Esophagus muscularis mucosa (tissue), 4 donors: Measurements from ENCODE around the gene ZNF492. TPM values are rescaled to one million over a fixed set of nuclear protein-coding genes. Genes with fewer than 3 reads are reported as not detected.
A peak's percentile ranks its signal among the peaks of the same experiment; 100 is the strongest.

ENCODE experiments used
- DNase-seq: peaks from one replicate; pipeline ENCODE4 v3.0.0-alpha.2; 2017; ENCODE audit errors: extremely low spot score
- H3K27ac ChIP-seq, 4 donors: fragments of 200-600 bp; sonication (generic); replicated peaks in 1 of 4; 1 replicate in 3 of 4; 2 replicates in 1 of 4; pipeline ENCODE4 v1.5.1; 2016 to 2019; ENCODE audit warnings: mild to moderate bottlenecking in 1 of 4
- H3K27me3 ChIP-seq, 4 donors: fragments of 200-600 bp; sonication (generic); one replicate each; pipeline versions ENCODE4 v1.5.1 to v1.6.0; 2016 to 2019
- H3K36me3 ChIP-seq, 4 donors: fragments of 200-600 bp; sonication (generic); one replicate each; pipeline ENCODE4 v1.5.1; 2016 to 2019
- H3K4me1 ChIP-seq, 4 donors: fragments of 200-600 bp; sonication (generic); one replicate each; pipeline ENCODE4 v1.5.1; 2016 to 2019
- H3K4me3 ChIP-seq, 4 donors: fragments of 200-600 bp; sonication (generic); 1 replicate in 2 of 4; 2 replicates in 2 of 4; pipeline ENCODE4 v1.5.1; 2016 to 2019; ENCODE audit warnings: mild to moderate bottlenecking in 4 of 4, moderate library complexity in 1 of 4
- H3K9me3 ChIP-seq, 4 donors: fragments of 200-600 bp; sonication (generic); 1 replicate in 3 of 4; 2 replicates in 1 of 4; pipeline ENCODE4 v1.5.1; 2016 to 2019
- EP300 ChIP-seq: sonication (generic); formaldehyde crosslinking; IDR thresholded peaks from one replicate; pipeline ENCODE4 v1.6.1; 2017; ENCODE audit warnings: antibody characterized with exemption
- POLR2A ChIP-seq: fragments of 450-650 bp; IDR thresholded peaks from one replicate; pipeline ENCODE4 v1.6.1; 2017; ENCODE audit warnings: antibody characterized with exemption, moderate library complexity, mild to moderate bottlenecking, low read depth
- POLR2AphosphoS5 ChIP-seq, 2 donors: sonication (generic); formaldehyde crosslinking; IDR thresholded peaks; one replicate each; pipeline ENCODE4 v1.6.1; 2017; ENCODE audit warnings: antibody characterized with exemption in 2 of 2
- WGBS: methylation state at CpG from one replicate; pipeline ENCODE4 v1.1.5; 2018; 5-methylcytosine and 5-hydroxymethylcytosine counted together
- intact Hi-C: fragments of 100-400 bp; cut with DNase I; formaldehyde crosslinking; loops from one replicate; pipeline ENCODE4 v1.15.1; 2023
- total RNA-seq, 4 donors: library from RNA; depleted of rRNA; stranded (reverse); fragments of >200 nt; gene quantifications; one replicate each; pipeline versions ENCODE4 v1.1.0 to v1.2.1, GENCODE V29; 2016
- TF ChIP-seq, protein P1 (sequence below), 3 experiments: fragments of 200-600 bp in 2 of 3; fragments of 450-650 bp in 1 of 3; sonication (generic) in 2 of 3; IDR thresholded peaks; one replicate each; pipeline ENCODE4 v1.5.1; 2017 to 2019; ENCODE audit warnings: antibody characterized with exemption in 3 of 3, mild to moderate bottlenecking in 2 of 3, moderate library complexity in 1 of 3

Gene ZNF492
- total RNA-seq, 4 donors from 2014 or later, result under 0.01 to 0.42 (median 0.15) TPM

GRCh38 chr19:22605275-22606211 is 28.6 kb upstream of the ZNF492 start:
- no peaks in the 10 kb centered on the region for H3K36me3 ChIP-seq
- H3K27ac ChIP-seq, result no peak overlapping the region
- intact Hi-C loops, result no loop called here
- H3K4me3 ChIP-seq, result no peak overlapping the region
- DNase-seq, result peak; percentile 85
- no peak for TF ChIP-seq POLR2A
- peaks cover 0 to 42% (median 0%) of the 10 kb centered on the region in 4 donors for H3K27me3 ChIP-seq
- H3K9me3 ChIP-seq, result no peaks in the 10 kb centered on the region
- 70% methylated on average over 10 of the region's 12 CpGs for WGBS
- H3K4me1 ChIP-seq, result no peaks in the 10 kb centered on the region

DNA sequence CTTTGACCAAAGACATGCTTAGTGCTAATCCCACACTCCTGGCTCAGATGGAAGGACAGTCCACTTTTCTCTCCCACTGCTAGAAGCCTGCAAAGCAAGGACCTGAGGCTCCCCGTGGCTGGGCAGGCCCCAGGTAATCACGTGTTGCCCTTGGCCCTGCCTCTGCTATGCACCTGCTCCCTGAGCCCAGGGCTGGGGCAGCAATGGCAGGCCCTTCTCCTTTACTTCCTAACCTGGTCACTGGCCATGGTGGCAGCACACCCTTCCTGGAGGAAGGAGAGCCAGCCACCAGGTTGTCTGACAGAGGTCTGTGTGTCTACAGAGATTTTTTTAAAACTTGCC is 27.9 kb upstream of the ZNF492 start:
- DNase-seq, result peak; percentile 66
- no peak for TF ChIP-seq POLR2A
- WGBS, result no CpG with 5 or more reads among the region's 2 CpGs

DNA sequence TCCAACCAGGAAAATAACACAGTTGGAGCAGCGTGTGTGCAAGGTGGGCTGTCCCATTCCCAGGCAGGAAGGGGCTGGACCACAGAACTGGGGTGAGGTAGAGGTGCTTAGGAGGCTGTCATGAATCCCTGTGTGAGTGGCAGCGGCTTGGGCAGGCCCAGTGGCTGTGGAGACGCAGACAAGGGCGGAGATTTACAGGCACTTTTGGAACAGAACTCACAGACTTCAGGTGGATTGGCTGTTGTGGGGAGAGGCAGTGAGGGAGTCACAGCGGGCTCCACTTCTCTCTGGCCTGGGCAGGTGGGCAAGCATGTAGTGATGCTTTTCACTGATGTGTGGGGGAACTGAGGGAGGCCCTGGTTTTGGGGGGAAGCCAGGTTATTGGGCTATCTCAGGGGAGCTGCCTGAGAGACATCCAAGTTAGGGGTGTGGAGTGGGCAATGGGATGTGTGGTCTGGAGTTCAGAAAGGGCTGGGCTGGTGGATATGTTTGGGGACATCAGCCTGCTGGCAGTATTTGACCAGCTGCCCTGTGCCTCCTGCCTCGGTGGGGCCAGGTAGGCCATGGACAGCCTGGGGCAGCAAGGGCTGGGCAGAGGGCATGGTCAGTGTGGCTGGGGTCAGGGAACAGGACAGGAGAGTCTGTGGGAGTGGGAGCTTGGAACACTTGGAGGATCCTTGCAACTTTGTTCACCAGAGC is 27.0 kb upstream of the ZNF492 start:
- intact Hi-C loops, result no loop called here
- no peaks in the 10 kb centered on the region for H3K4me1 ChIP-seq
- peaks cover 0 to 29% (median 0%) of the 10 kb centered on the region in 4 donors for H3K27me3 ChIP-seq
- no peaks in the 10 kb centered on the region for H3K9me3 ChIP-seq
- H3K4me3 ChIP-seq, result no peak overlapping the region
- WGBS, result 63% methylated on average over 6 of the region's 6 CpGs
- H3K36me3 ChIP-seq, result no peaks in the 10 kb centered on the region
- H3K27ac ChIP-seq, result no peak overlapping the region
- peak; percentile 88 for DNase-seq
- TF ChIP-seq POLR2AphosphoS5 (IDR thresholded peaks at IDR 0.05), result no peak
- TF ChIP-seq POLR2A, result no peak
- TF ChIP-seq, protein P1, sequence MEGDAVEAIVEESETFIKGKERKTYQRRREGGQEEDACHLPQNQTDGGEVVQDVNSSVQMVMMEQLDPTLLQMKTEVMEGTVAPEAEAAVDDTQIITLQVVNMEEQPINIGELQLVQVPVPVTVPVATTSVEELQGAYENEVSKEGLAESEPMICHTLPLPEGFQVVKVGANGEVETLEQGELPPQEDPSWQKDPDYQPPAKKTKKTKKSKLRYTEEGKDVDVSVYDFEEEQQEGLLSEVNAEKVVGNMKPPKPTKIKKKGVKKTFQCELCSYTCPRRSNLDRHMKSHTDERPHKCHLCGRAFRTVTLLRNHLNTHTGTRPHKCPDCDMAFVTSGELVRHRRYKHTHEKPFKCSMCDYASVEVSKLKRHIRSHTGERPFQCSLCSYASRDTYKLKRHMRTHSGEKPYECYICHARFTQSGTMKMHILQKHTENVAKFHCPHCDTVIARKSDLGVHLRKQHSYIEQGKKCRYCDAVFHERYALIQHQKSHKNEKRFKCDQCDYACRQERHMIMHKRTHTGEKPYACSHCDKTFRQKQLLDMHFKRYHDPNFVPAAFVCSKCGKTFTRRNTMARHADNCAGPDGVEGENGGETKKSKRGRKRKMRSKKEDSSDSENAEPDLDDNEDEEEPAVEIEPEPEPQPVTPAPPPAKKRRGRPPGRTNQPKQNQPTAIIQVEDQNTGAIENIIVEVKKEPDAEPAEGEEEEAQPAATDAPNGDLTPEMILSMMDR (IDR thresholded peaks at IDR 0.05), result no peak
- no peak for TF ChIP-seq EP300

More for the DNA sequence above, 27.9 kb upstream of the ZNF492 start:
- Histone ChIP-seq H3K27ac (no peak overlapping the region), H3K4me1 (no peaks in the 10 kb centered on the region), H3K36me3 (no peaks in the 10 kb centered on the region), H3K9me3 (no peaks in the 10 kb centered on the region), H3K27me3 (peaks cover 0 to 36% (median 0%) of the 10 kb centered on the region in 4 donors), H3K4me3 (no peak overlapping the region)
- intact Hi-C loops, result no loop called here

- WGBS, result 70% methylated on average over 17 of the region's 18 CpGs
- Histone ChIP-seq H3K36me3 (no peaks in the 10 kb centered on the region), H3K27me3 (peaks cover 0 to 21% (median 0%) of the 10 kb centered on the region in 4 donors), H3K4me1 (no peaks in the 10 kb centered on the region), H3K9me3 (no peaks in the 10 kb centered on the region), H3K27ac (no peak overlapping the region), H3K4me3 (no peak overlapping the region)
- intact Hi-C loops, result no loop called here
- DNase-seq, result peak; percentile 81
- TF ChIP-seq EP300, result no peak
- no peak for TF ChIP-seq POLR2A
- TF ChIP-seq POLR2AphosphoS5 (IDR thresholded peaks at IDR 0.05), result no peak
- TF ChIP-seq, protein P1 (IDR thresholded peaks at IDR 0.05), result no peak
These were observed 26.3 kb upstream of the ZNF492 start for GRCh38 chr19:22607653-22608430.

- Histone ChIP-seq H3K36me3 (no peaks in the 10 kb centered on the region), H3K4me1 (no peaks in the 10 kb centered on the region), H3K27ac (no peak overlapping the region), H3K27me3 (peaks cover 0 to 15% (median 0%) of the 10 kb centered on the region in 4 donors), H3K9me3 (no peaks in the 10 kb centered on the region), H3K4me3 (no peak overlapping the region)
- DNase-seq, result peak; percentile 90
- no peak for TF ChIP-seq POLR2AphosphoS5 (IDR thresholded peaks at IDR 0.05)
- TF ChIP-seq POLR2A, result no peak
- TF ChIP-seq, protein P1 (IDR thresholded peaks at IDR 0.05), result no peak
- TF ChIP-seq EP300, result no peak
- WGBS, result 79% methylated on average over 7 of the region's 7 CpGs
- intact Hi-C loops, result no loop called here
These were observed 25.7 kb upstream of the ZNF492 start for GRCh38 chr19:22608441-22608840.
